ENCODE results near the gene ALOX15B.

- TF ChIP-seq CTCF (conservative IDR thresholded peaks at IDR 0.05; ENCODE audit: low read length) (no peak), EZH2phosphoT487 (IDR thresholded peaks at IDR 0.05; ENCODE audit: borderline replicate concordance) (no peak)
These were observed 18.9 kb upstream of the ALOX15B start for GRCh38 chr17:8019665-8020650.

Measured in Loucy (cell line).